A549 (cell line): Measurements from ENCODE around the gene MATR3. TPM values are rescaled to one million over a fixed set of nuclear protein-coding genes. Genes with fewer than 3 reads are reported as not detected.
A peak's percentile ranks its signal among the peaks of the same experiment; 100 is the strongest.

ENCODE experiments used
- ATAC-seq, 2 experiments: fragments of 200-7000 bp in 1 of 2; fragments of >200 bp in 1 of 2; cut with Nextera tagmentation in 1 of 2; cut with Tn5 transposase in 1 of 2; 3 replicates each; pipeline versions ENCODE4 v1.8.0 to v1.9.1; 2018 to 2020; ENCODE audit warnings: mild to moderate bottlenecking in 1 of 2, moderate library complexity in 1 of 2
- CTCF ChIA-PET: fragments of 300-600 bp; sonication (Branson Sonifier 250); formaldehyde crosslinking; extraction: SDS; loops from one replicate; lab custom pipeline; 2021; ENCODE audit warnings: antibody characterized with exemption, inconsistent platforms; lab: Yijun Ruan, JAX
- POLR2A ChIA-PET: fragments of 350-600 bp; formaldehyde crosslinking; extraction: SDS; loops from one replicate; lab custom pipeline; 2021; ENCODE audit warnings: antibody characterized with exemption, inconsistent platforms; lab: Yijun Ruan, JAX
- DNase-seq, 2 experiments: peaks; one replicate each; pipeline versions ENCODE4 v3.0.0 to v3.0.0-alpha.2; 2011 to 2016; ENCODE audit warnings: low read depth in 1 of 2, low spot score in 1 of 2
- FAIRE-seq: peaks from 2 replicates; lab custom pipeline; 2011; peaks lifted over from hg19 to GRCh38; lab: Jason Lieb, UNC
- H3K27ac ChIP-seq, 2 experiments: fragments of >200 bp; sonication (Bioruptor Twin); formaldehyde crosslinking; 3 replicates each; pipeline ENCODE4 v1.5.1; 2016 to 2017
- H3K4me1 ChIP-seq: fragments of >200 bp; sonication (Bioruptor Twin); formaldehyde crosslinking; 3 replicates; pipeline ENCODE4 v1.6.1; 2016
- H3K4me2 ChIP-seq: fragments of >200 bp; sonication (Bioruptor Twin); formaldehyde crosslinking; 3 replicates; pipeline ENCODE4 v1.6.1; 2016
- H3K4me3 ChIP-seq: fragments of >200 bp; sonication (Bioruptor Twin); formaldehyde crosslinking; 3 replicates; pipeline ENCODE4 v1.5.1; 2016
- H3K9me3 ChIP-seq: fragments of >200 bp; sonication (Bioruptor Twin); formaldehyde crosslinking; 3 replicates; pipeline ENCODE4 v1.6.1; 2016
- CBX2 ChIP-seq: fragments of 200-600 bp; sonication (generic); IDR thresholded peaks from 2 replicates; pipeline ENCODE4 v1.6.1; 2016; ENCODE audit warnings: low read depth, mild to moderate bottlenecking, borderline replicate concordance
- EHF ChIP-seq: fragments of 250-450 bp; sonication (Bioruptor Pico); IDR thresholded peaks from 2 replicates; pipeline ENCODE4 v1.5.0; 2020; ENCODE audit warnings: mild to moderate bottlenecking
- FOXS1 ChIP-seq: fragments of 250-450 bp; sonication (Bioruptor Pico); IDR thresholded peaks from 2 replicates; pipeline ENCODE4 v1.5.0; 2020; ENCODE audit warnings: mild to moderate bottlenecking, moderate library complexity
- HES2 ChIP-seq: fragments of >200 bp; sonication (Bioruptor Twin); formaldehyde crosslinking; IDR thresholded peaks from 2 replicates; pipeline ENCODE4 v1.6.1; 2016
- HOXB13 ChIP-seq: fragments of 250-450 bp; sonication (Bioruptor Pico); IDR thresholded peaks from 2 replicates; pipeline ENCODE4 v1.5.0; 2020; ENCODE audit warnings: low read depth, mild to moderate bottlenecking, moderate library complexity
- HOXB5 ChIP-seq: fragments of 250-450 bp; sonication (Bioruptor Pico); IDR thresholded peaks from 2 replicates; pipeline ENCODE4 v1.5.0; 2020; ENCODE audit warnings: mild to moderate bottlenecking, moderate library complexity
- JUN ChIP-seq, 2 experiments: fragments of >200 bp; sonication (Bioruptor Twin); formaldehyde crosslinking; IDR thresholded peaks; 2 replicates in 1 of 2; 3 replicates in 1 of 2; pipeline ENCODE4 v1.6.1; 2016 to 2017
- JUNB ChIP-seq: fragments of >200 bp; sonication (Bioruptor Twin); formaldehyde crosslinking; IDR thresholded peaks from 2 replicates; pipeline ENCODE4 v1.6.1; 2016
- KDM5A ChIP-seq: fragments of 200-600 bp; sonication (generic); IDR thresholded peaks from 2 replicates; pipeline ENCODE4 v1.6.1; 2016; ENCODE audit warnings: antibody characterized with exemption, mild to moderate bottlenecking
- MAFK ChIP-seq: fragments of 450-650 bp; IDR thresholded peaks from 2 replicates; pipeline ENCODE4 v1.6.1; 2014; ENCODE audit not compliant: partially characterized antibody
- MYC ChIP-seq: IDR thresholded peaks from 2 replicates; pipeline ENCODE4 v1.6.1; 2012; ENCODE audit warnings: mild to moderate bottlenecking, inconsistent platforms, low read length, improper control_type of control experiment, borderline replicate concordance
- NPAS2 ChIP-seq: fragments of 250-450 bp; sonication (Bioruptor Pico); IDR thresholded peaks from 2 replicates; pipeline ENCODE4 v1.8.0; 2022; ENCODE audit warnings: mild to moderate bottlenecking, moderate library complexity, borderline replicate concordance
- POLR2AphosphoS2 ChIP-seq: conservative IDR thresholded peaks from 2 replicates; pipeline ENCODE4 v1.6.1; 2012; ENCODE audit warnings: low read length, improper control_type of control experiment, inconsistent platforms
- RCOR1 ChIP-seq: fragments of 150-350 bp; IDR thresholded peaks from 2 replicates; pipeline ENCODE4 v1.6.1; 2014; ENCODE audit warnings: antibody characterized with exemption, low read length, low read depth
- RFX5 ChIP-seq: fragments of 450-650 bp; IDR thresholded peaks from 2 replicates; pipeline ENCODE4 v1.7.1; 2014; ENCODE audit warnings: antibody characterized with exemption, mild to moderate bottlenecking, moderate library complexity
- SMC3 ChIP-seq: fragments of >200 bp; sonication (Bioruptor Twin); formaldehyde crosslinking; IDR thresholded peaks from 3 replicates; pipeline ENCODE4 v1.6.1; 2018; ENCODE audit warnings: inconsistent platforms
- TP53 ChIP-seq: fragments of 250-450 bp; sonication (Bioruptor Pico); IDR thresholded peaks from 2 replicates; pipeline ENCODE4 v1.5.0; 2021; ENCODE audit warnings: mild to moderate bottlenecking, moderate library complexity
- USF2 ChIP-seq: fragments of 450-650 bp; IDR thresholded peaks from 2 replicates; pipeline ENCODE4 v1.6.1; 2014; ENCODE audit warnings: antibody characterized with exemption
- ZC3H11A ChIP-seq: fragments of 450-650 bp; IDR thresholded peaks from 2 replicates; pipeline ENCODE4 v1.6.1; 2014; ENCODE audit warnings: antibody characterized with exemption, mild to moderate bottlenecking
- ZFP36 ChIP-seq: fragments of 450-650 bp; IDR thresholded peaks from 2 replicates; pipeline ENCODE4 v1.6.1; 2014; ENCODE audit warnings: borderline replicate concordance; ENCODE audit not compliant: partially characterized antibody
- ZNF302 ChIP-seq: fragments of 250-450 bp; sonication (Bioruptor Pico); IDR thresholded peaks from 2 replicates; pipeline ENCODE4 v1.9.0; 2021; ENCODE audit warnings: inconsistent platforms, mild to moderate bottlenecking, moderate library complexity
- WGBS: methylation state at CpG from one replicate; pipeline ENCODE4 v1.1.6; 2017; ENCODE audit errors: missing lambda C conversion rate; 5-methylcytosine and 5-hydroxymethylcytosine counted together
- polyA plus RNA-seq, 4 experiments: library from polyadenylated mRNA; depleted of rRNA in 3 of 4; stranded (reverse); fragments of >200 nt; fragmentation: RNase III in 1 of 4; extraction: RNeasy Plus Mini Kit Qiagen cat#74134 plus additional on column Dnase treatment in 1 of 4; gene quantifications; 2 replicates in 3 of 4; 3 replicates in 1 of 4; pipeline ENCODE4 v1.2.3, GENCODE V29; 2011 to 2017
- TF ChIP-seq, protein P1 (sequence below): fragments of 150-350 bp; IDR thresholded peaks from 2 replicates; pipeline ENCODE4 v1.6.1; 2014; ENCODE audit warnings: low read depth, mild to moderate bottlenecking, low read length
- TF ChIP-seq, protein P2 (sequence below): fragments of 200-600 bp; sonication (generic); IDR thresholded peaks from 2 replicates; pipeline ENCODE4 v1.6.1; 2016; ENCODE audit warnings: antibody characterized with exemption, mild to moderate bottlenecking, moderate library complexity

Gene MATR3
- polyA plus RNA-seq, 2 of the 4 experiments (the other 2 are of a cell fraction): 178 to 189 TPM

- TF ChIP-seq HES2 (no peak), HOXB13 (CRISPR knock-in tag) (no peak), HOXB5 (CRISPR knock-in tag) (no peak), KDM5A (no peak), CBX2 (no peak), FOXS1 (CRISPR knock-in tag) (no peak), ZFP36 (no peak), USF2 (peak; percentile 53; the same call in 1 of the 2 replicates), RCOR1 (no peak), TP53 (CRISPR knock-in tag) (no peak), POLR2AphosphoS2 (no peak), RFX5 (no peak), ZC3H11A (no peak), SMC3 (no peak), MAFK (no peak), ZNF302 (CRISPR knock-in tag) (no peak), NPAS2 (CRISPR knock-in tag) (no peak), MYC (peak; percentile 95), JUNB (no peak), EHF (CRISPR knock-in tag) (no peak)
- TF ChIP-seq, protein P1, sequence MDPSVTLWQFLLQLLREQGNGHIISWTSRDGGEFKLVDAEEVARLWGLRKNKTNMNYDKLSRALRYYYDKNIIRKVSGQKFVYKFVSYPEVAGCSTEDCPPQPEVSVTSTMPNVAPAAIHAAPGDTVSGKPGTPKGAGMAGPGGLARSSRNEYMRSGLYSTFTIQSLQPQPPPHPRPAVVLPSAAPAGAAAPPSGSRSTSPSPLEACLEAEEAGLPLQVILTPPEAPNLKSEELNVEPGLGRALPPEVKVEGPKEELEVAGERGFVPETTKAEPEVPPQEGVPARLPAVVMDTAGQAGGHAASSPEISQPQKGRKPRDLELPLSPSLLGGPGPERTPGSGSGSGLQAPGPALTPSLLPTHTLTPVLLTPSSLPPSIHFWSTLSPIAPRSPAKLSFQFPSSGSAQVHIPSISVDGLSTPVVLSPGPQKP: no peak
- TF ChIP-seq, protein P2, sequence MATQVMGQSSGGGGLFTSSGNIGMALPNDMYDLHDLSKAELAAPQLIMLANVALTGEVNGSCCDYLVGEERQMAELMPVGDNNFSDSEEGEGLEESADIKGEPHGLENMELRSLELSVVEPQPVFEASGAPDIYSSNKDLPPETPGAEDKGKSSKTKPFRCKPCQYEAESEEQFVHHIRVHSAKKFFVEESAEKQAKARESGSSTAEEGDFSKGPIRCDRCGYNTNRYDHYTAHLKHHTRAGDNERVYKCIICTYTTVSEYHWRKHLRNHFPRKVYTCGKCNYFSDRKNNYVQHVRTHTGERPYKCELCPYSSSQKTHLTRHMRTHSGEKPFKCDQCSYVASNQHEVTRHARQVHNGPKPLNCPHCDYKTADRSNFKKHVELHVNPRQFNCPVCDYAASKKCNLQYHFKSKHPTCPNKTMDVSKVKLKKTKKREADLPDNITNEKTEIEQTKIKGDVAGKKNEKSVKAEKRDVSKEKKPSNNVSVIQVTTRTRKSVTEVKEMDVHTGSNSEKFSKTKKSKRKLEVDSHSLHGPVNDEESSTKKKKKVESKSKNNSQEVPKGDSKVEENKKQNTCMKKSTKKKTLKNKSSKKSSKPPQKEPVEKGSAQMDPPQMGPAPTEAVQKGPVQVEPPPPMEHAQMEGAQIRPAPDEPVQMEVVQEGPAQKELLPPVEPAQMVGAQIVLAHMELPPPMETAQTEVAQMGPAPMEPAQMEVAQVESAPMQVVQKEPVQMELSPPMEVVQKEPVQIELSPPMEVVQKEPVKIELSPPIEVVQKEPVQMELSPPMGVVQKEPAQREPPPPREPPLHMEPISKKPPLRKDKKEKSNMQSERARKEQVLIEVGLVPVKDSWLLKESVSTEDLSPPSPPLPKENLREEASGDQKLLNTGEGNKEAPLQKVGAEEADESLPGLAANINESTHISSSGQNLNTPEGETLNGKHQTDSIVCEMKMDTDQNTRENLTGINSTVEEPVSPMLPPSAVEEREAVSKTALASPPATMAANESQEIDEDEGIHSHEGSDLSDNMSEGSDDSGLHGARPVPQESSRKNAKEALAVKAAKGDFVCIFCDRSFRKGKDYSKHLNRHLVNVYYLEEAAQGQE: peak; percentile 23; the same call in 1 of the 2 replicates
Measured at GRCh38 chr5:139273572-139274289, 19.8 kb upstream of the MATR3 start (continued).

DNA sequence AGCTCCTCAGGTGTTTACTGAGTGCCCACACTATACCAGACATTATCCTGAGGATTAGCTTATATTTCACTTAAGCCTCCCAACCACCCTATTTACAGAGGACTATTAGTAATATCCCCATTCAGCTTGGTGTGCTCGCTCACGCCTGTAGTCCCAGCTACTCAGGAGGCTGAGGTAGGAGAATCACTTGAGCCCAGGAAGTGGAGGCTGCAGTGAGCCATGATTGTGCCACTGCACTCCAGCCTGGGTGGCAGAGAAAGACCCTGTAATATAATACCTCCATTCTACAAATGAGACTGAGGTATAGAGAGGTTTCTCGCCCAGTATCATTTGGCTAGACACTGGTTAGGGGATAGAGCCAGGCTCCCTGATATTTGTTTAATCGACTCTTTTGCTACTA, 18.0 kb upstream of the MATR3 start:
- CTCF ChIA-PET: interaction anchor here (0.9 to 2.4 kb wide), 7 partner anchors 9 to 697 kb away, joined by 3 to 8 read pairs (median 4); partner anchors contain the start of gene PAIP2
- peak overlapping the region; percentile 80 for H3K4me3 ChIP-seq

More for the DNA sequence above, 18.0 kb upstream of the MATR3 start:
- TF ChIP-seq ZNF302 (CRISPR knock-in tag): no peak
- TF ChIP-seq JUN (IDR thresholded peaks at IDR 0.05): peak in 1 of 2 experiments; percentile 36; a peak in 1 of 5 replicates
- TF ChIP-seq, all 56 proteins: peak for 1
- Histone ChIP-seq H3K9me3 (no peaks in the 10 kb centered on the region), H3K4me1 (peaks cover 80% of the 10 kb centered on the region), H3K27ac (peak overlapping the region; percentile 94 to 97), H3K4me2 (peak overlapping the region; percentile 97)
- DNase-seq (no peak), FAIRE-seq (no peak), ATAC-seq (no peak)
- POLR2A ChIA-PET: interaction anchor here (0.7 to 2.8 kb wide), 4 partner anchors 18 to 1085 kb away, joined by 3 to 15 read pairs (median 3); partner anchors contain the start of genes HSPA9 and MATR3
- WGBS: 46% methylated on average over 4 of the region's 4 CpGs
